Superior temporal gyrus (tissue), 1 donor: ENCODE measurements around the gene SGK1.
A peak's percentile ranks its signal among the peaks of the same experiment; 100 is the strongest.
"Not testable (repeated sequence)": the region's sequence is repeated elsewhere in the genome, so short reads cannot be mapped to it uniquely, and the experiment has no call there.

ENCODE experiments used
- DNase-seq: peaks from one replicate; pipeline ENCODE4 v3.0.0-alpha.2; 2016; ENCODE audit errors: extremely low spot score

SGK1 gene

DNA sequence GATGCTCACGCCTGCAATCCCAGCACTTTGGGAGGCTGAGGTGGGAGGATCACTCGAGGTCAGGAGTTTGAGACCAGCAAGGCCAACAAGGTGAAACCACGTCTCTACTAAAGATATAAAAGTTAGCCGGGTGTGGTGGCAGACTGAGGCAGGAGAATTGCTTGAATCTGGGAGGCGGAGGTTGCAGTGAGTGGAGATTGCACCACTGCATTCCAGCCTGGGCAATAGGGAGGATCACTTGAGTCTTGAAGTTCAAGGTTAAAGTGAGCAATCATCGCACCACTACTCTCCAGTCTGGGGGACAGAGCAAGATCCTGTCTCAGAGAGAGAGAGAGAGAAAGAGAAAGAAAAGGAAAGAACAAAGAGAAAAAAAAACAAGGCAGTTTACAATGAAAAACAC is 13.5 kb downstream of the SGK1 start:
- peak; percentile 10 for DNase-seq

DNA sequence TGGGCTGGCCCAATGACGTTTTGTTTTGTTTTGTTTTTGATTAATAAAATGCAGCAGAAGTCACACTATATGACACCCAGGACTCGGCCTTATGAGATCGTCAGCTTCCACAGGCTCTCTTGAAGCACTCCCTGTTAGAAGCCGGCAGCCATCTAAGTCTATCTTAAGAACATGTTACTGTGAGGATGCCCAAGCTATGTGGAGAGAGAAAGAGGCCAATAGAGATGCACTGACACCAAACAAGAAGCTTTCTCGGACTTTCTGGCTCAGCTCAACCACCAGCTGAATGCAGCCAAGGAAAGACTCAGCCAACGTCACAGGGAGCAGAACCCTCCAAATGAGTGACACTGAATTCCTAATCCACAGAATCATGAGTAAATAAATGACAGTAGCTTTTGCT is 14.0 kb downstream of the SGK1 start:
- peak; percentile 72 for DNase-seq

DNA sequence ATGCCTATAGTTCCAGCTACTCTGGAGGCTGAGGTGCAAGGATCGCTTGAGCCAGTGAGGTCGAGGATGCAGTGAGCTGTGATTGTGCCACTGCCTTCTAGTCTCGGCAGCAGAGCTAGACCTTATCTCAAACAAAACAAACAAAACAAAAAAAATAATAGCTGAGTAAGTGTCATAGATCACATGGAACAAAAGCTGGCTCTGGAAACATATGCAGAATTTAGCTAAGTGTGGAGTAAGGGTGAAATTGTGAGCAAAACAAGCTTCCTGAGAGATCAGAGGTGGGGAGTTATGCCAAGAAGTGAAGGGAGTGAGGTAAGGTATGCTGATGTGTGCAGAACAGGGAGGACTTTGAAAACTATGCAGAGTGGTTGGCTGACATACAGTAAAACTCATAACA is 18.7 kb downstream of the SGK1 start:
- no peak for DNase-seq

DNA sequence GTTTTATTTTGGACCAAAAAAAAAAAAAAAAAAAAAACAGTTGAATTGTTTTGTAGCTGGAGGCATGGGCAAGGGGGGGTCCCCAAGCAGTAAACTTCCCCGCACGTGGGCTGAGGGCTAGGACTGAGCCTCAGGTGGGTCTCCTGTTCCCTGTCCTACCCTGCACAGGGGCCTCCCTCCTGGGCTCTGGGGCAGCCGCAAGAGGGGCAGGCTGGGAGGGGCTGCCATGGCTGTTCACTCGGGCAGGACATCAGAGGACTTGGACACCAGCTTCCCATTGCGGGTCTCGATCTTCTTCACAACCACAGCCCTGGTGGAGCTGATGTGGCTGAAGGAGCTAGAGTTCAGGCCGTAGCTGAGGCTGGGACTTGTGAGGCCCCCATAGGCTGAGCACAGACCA is 21.1 kb downstream of the SGK1 start:
- no peak for DNase-seq

DNA sequence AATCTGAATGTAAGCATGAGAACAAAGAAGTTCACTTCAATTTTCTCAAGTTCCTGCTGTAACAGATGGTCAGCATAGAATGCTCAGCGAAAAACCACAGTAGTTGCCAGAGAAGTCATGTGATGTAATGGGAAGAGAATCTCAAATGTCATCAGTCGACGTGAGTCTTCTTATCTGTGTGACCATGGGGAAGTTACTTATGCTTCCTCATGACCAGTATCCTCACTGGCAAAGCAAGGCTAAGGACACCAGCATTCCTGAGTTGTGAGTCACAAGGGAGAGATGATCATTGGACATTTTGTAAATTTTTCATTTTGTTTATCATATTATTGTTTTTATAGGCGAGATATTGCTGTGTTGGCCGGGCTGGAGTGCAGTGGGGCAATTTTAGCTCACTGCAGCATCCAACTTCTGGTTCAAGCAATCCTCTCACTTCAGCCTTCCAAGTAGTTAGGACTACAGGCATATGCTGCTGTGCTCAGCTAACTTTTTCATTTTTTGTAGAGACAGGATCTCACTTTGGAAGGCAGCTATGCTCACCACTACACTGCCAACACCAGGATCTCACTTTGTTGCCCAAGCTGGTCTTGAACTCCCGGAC is 21.9 kb downstream of the SGK1 start:
- DNase-seq, result peak; percentile 77

DNA sequence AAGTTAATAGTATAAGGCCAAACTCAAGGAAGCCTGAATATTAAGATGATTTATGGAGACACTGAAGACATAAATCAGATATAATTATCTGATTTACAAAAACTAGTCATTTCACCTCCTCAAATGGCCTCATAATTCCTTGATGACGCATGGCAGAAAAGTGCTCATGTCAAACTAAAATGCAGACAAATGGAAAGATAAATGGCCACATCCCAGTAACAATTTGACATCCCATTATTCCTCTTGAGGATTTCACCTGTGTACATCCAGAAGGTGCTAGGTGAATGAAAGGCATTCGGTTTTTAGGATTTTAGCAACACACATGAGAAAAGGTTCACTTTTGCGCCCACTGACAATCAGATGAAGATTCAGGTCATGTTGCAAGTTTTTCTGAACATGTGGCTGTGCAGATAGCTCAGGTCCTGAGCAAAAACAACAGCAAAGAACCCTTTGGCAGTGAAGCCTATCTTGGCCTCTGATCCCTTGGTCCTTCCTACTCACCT is 24.2 kb downstream of the SGK1 start:
- no peak for DNase-seq

DNA sequence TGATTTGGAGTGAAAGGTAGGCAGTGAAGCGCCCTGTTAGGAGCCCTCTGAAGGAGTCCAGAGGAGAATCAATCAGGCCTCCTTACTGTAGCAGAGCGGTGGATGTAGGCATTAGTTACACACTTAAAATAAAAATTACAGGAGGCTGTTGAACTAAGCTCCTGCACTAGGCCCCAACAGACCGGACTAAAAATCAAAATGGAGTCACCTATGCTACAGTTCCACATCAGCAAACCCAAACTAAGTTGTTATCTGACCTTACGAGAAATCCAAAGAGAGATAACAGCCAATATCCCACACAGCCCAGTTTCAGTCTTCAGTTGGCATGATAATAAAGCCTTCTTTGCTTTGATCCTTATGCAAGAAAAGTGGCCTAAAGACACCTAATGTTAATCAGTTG is 26.8 kb downstream of the SGK1 start:
- DNase-seq, result no peak

DNA sequence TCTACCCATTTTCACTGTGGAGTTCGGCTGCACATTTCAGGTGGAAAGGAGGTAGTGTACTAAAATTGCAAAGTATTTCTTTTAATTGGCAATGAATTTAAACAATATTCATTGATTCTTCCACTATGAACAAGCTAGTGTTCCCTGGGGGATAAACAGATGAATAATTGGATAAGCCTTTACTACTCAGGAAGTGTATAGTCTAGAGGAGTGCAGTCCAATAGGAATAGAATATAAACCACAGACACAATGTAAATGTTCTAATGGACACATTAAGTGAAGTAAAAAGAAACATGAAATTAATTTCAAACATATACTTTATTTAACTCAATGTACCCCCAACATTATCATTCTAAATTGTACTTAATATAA is 28.7 kb downstream of the SGK1 start:
- DNase-seq, result peak; percentile 12

DNA sequence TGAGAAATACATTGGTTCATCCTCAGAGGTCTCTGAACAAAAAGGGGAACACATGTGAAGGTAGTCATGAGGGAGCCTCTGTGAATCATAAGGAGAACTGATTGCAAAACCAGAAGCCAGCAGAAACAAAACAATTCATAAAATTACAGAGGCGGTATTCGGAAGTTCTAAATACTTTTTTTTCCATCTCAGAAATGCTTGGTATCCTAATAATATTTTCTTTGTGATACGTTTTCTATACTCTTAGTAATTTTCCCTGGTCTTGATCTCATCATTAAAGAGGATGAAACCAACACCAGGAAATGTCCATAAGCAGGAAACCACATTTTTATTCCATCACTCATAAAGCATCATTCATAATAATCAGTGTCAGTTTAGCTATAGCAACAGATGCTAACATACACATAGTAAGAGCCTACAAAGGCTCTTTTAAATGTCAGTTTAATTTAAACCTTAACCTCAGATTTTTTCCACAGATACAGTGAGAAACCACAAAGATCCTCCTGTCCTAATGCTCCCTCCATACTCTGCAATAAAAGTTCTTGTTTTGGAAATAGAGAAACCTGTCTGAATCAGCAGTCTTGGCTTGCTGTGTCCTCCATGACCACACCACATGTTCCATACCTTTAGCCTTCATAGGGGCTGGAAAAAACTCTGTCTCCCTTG is 29.2 kb downstream of the SGK1 start:
- DNase-seq, result peak; percentile 61

DNA sequence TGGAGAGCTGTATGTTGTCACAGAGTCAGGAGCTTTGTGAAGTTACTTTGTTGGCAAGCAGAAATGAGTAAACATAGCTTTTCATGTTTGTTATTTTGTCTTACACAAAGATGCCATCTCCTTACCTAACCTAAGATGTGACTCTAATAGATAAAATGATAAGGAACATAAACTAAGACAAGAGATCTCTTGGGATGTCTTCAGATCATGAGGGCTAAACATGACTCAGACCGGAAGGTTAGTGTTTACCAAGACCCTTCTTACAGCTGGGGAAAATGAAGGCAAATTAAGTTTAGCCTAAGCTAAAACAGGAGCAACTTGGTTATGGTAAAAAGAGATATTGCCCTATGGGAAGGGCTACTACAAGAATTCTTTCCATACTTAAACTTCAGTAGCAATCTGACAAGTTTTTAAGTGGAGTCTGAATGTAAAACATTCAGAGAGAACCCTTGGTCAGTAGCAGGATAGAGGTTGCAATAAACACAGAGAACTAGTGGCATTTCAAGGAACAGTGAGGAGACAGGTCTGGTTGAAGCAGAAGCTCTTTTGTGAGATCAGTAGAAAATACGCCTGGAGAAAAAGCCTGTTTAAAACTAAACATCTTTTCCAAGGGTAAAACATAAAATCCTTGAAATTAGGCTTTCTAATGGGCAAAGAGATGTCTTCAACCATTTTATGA is 29.9 kb downstream of the SGK1 start:
- peak; percentile 33 for DNase-seq

DNA sequence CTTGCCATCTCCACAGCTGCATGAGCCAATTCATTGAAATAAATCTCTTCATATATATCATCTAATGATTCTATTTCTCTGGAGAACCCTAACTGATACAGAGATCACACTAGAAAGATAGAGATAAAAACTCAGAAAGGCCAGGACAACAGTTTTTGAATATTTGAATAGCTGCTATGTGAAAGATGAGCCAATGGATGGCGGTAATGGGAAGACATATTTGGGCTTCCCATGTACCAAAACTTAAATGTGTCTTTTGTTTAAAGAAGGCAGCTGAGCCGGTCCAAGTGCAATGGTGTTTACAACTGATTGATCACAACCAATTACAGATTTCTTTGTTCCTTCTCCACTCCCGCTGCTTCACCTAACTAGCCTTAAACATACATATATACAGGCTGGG is 35.1 kb downstream of the SGK1 start:
- no peak for DNase-seq

DNA sequence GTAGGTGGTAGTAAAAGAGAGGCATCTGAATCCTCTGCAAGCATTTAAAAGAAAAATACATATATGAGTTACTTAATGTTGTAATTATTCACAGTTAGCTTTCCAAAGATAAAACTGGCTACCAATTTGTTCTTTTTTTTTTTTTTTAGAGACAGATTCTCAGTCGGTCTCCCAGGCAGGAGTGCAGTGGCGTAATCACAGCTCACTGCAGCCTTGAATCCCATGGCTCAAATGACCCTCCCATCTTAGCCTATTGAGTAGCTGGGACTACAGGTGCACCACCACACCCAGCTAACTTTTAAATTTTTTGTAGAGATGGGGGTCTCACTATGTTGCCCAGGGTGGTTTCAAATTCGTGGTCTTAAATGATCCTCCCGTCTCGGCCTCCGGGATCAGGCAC is 36.5 kb downstream of the SGK1 start:
- no peak for DNase-seq

DNA sequence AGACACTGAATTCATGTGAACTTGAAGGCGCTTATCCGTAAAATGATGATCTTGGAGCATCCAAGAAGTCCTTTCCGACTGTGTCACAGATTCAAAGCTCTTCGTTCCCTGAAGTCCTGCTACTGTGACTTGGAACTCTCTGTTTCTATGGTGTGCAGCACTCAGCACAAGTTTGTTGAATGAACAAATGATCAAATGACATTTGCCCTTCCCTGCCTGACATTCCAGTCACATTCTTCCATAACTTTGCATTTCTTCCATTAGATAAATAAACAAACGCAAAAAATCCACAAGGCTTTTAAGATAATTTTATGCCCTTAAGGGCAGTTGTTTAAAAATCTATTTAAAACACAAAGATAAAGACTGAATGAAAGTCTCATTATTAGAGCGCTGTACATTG is 39.9 kb downstream of the SGK1 start:
- no peak for DNase-seq

DNA sequence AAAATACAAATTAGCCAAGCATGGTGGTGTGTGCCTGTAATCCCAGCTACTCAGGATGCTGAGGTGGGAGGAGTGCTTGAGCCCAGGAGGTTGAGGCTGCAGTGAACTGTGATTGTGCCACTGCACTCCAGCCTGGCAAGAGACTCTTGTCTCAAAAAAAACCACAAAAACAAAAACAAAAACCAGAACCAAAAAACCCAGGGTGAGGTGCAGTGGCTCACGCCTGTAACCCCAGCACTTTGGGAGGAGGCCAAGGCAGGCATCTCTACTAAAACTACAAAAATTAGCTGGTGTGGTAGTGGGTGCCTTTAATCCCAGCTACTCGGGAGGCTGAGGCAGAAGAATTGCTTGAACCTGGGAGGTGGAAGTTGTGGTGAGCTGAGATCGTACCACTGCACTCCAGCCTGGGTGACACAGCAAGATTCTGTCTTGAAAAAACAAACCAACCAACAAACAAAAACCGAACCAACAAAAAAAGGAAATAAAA is 41.0 kb downstream of the SGK1 start:
- DNase-seq, result not testable (repeated sequence)

DNA sequence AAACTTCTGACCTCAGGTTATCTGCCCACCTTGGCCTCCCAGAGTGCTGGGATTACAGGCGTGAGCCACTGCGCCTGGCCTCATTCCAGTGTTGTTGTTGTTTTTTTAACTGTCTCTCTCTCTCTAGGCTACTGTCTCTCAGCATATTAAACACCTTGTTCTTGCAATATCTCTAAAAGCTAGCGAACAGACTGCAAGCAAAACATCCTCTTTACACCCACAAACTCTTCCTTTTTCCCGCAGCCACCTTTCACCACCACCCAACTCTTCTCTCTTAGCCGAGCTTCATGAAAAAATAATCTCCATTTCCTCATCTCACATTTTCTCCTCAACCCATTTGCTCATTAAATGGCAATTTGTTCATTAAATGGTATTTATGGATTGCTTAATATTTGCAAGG is 45.5 kb downstream of the SGK1 start:
- no peak for DNase-seq

DNA sequence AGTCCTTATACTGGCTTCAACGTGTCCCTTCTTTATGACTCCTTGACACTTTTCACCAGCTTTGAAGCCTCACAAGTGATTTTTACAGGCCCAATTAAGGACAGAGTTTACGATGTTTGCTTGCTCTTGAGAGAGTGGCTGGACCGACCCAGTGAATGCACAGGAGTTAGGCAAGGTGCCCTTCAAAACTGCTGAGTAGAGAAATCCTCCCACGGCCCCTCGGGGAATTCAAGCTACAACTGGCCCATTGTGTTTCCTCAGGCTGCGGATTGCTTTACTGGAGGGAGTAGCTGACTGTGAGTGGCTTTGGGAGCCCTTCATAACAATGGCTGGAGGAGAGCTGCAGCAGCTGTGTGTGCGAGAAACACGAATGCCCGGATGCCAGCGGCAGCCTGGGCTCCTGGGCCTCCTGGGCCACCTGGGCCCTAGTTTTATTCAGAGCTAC is 50.0 kb downstream of the SGK1 start:
- DNase-seq, result peak; percentile 75

DNA sequence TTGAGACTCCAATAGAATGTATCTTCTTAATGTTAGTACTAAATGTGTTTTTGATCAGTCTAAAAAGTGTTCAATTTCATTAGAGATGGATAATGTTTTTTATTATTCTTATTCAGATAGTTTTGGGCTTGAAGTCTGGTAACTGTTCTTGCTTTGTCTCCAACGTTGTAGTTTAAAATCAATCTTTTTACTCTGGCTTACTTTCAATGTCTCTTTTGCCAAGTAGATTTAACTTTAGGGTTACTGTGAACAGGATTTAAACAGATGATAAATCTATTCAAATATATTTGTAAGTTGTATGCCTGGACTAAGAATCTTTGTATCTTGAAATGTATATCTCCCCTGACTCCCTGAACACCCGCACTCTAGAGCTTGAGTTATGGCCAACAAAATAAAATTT is 51.1 kb downstream of the SGK1 start:
- DNase-seq, result no peak

DNA sequence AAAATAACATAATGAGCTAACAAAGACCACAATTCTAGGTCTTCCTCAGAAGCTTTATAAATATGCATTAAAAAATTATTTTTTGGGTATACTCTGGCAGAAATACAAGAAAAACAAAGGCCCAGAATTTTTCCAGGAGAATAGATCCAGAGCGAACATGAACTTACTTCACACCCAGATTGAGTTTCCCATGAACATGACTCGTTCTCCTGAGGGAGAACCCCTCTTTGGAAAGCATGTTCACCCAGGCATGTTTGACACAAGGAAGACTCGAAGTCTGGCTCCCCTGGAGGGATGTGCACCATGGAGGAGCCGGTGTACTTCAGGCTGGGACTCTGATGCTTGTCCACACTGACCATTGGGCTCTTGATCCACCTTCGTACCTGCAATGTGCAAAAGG is 56.1 kb downstream of the SGK1 start:
- no peak for DNase-seq

DNA sequence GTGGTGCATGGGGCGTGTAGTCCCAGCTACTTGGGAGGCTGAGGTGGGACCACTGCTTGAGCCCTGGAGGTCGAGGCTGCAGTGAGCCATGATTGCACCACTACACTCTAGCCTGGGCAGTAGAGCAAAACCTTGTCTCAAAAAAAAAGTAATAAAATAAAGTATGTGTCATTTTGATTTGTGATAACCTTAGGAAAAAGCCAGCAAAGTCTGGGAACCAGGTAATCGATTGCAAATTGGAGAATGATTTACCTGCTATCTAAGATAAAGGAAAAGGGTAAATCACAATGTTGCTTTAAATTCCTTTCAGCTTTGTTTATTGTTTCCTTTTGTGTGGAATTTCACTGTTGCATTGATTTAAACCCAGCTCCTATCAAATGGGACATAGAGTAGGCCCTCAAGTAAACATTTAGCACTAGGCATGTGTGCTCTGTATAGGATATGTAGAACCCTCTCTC is 59.0 kb downstream of the SGK1 start:
- no peak for DNase-seq

DNA sequence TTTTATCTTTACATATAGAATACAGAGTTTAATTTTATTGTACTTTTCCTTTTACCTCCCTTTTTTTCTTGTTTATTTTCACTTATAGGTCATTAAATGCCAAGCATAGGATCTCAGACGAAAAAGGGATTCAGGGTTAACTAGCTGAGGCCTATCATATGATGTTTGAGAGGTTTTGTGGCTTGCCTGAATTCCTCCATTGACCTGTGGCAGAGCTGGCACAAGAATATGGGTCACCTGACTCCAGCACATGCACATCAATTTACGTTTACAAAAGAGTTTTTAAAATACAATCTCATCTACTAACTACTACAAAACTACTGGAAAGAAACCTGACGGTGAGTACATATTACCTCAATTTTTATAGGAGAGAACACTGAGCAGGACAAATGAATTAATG is 60.4 kb downstream of the SGK1 start:
- DNase-seq, result no peak

DNA sequence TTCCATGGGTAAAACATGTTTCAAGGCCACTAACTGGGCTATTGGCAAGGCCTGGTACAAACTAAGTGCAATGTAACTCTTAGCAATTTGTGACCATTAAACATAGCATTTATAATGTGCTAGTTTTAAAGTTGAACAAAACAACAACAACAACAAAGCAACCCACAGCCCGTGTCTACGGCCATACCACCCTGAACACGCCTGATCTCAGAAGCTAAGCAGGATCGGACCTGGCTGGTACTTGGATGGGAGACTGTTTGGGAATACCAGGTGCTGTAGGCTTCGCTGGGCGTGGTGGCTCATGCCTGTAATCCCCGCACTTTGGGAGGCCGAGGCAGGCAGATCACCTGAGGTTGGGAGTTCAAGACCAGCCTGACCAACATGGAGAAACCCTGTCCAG is 61.0 kb downstream of the SGK1 start:
- DNase-seq, result no peak

DNA sequence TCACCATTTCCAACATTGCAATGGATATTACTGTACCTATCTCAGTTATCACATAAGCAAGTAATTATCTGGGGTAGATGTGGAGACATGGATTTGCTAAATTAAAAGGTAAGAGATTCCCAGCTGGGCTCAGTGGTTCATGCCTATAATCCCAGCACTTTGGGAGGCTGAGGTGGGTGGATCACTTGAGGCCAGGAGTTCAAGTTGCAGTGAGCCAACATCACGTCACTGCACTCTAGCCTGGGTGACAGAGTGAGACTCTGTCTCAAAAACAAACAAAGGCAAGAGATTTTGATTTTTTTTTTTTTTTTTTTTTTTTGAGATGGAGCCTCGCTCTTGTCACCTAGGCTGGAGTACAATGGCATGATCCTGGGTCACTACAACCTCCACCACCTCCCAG is 62.6 kb downstream of the SGK1 start:
- DNase-seq, result not testable (repeated sequence)

DNA sequence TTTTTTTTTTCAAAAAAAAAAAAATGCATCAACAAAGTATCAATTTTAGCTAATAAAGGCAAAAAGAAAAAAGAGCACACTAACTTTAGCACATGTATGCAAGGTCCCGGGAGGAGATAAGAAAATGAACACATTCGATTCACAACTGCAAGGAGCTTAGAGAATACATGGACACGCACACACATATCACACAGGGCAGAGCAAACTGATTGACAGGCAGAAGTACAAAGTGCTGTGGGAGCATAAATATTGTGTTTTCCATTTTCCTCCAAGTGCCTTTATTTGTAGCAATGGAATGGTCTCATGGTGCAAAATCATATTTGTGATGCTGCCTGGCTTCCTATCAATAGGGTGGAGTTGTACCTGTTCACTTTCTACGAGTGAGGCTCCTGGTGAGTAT is 63.8 kb downstream of the SGK1 start:
- no peak for DNase-seq
